ENCODE measurements around the gene DNAJC4.

The DNAJC4 gene

GRCh38 chr11:64230985-64231365 is 627 bp downstream of the DNAJC4 start:
- DNase-seq: no peak

DNA sequence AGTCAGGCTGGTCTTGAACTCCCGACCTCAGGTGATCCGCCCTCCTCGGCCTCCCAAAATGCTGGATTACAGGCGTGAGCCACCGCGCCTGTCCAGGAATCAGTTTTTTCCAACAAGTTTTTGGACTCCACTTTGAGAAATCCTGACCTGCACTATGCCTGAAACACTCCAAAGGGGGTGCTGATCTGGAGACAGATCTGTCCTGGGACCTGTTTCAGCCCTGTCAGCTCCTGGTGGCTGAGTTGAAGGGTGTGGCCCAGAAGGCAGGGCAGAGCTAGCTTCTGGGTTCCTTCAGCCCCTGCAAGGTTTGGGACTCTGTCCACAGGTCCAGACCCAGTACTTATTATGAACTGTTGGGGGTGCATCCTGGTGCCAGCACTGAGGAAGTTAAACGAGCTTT is 1.2 kb downstream of the DNAJC4 start:
- DNase-seq: no peak

- DNase-seq: no peak
Measured at GRCh38 chr11:64232182-64232966, 2.0 kb downstream of the DNAJC4 start.

GRCh38 chr11:64232967-64233315 is 2.6 kb downstream of the DNAJC4 start:
- no peak for DNase-seq

- DNase-seq: peak; percentile 81
Measured at GRCh38 chr11:64233913-64234586, 3.7 kb downstream of the DNAJC4 start, which contains the start of gene VEGFB. VEGFB (plus strand) TSS chr11:64234584; CDS start chr11:64234834, 250 bp downstream.

GRCh38 chr11:64234647-64235379 is 4.5 kb downstream of the DNAJC4 start:
- no peak for DNase-seq

GRCh38 chr11:64235437-64236161 is 5.3 kb downstream of the DNAJC4 start:
- DNase-seq: no peak

DNA sequence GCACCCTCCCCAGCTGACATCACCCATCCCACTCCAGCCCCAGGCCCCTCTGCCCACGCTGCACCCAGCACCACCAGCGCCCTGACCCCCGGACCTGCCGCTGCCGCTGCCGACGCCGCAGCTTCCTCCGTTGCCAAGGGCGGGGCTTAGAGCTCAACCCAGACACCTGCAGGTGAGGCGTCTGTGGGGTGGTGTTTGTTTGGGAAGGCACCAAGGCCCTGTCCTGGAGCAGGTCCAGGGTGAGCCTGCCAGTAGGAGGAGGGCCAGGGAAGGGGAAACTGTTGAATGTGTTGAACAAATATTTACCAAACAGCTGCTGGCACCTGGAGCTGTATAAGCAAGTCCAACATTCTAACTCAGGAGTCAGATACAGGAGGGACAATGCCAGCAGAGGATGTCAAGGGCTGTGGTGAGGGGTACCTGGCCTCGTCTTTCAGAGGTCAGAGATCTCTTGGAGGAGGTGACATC is 7.2 kb downstream of the DNAJC4 start:
- DNase-seq: no peak

DNA sequence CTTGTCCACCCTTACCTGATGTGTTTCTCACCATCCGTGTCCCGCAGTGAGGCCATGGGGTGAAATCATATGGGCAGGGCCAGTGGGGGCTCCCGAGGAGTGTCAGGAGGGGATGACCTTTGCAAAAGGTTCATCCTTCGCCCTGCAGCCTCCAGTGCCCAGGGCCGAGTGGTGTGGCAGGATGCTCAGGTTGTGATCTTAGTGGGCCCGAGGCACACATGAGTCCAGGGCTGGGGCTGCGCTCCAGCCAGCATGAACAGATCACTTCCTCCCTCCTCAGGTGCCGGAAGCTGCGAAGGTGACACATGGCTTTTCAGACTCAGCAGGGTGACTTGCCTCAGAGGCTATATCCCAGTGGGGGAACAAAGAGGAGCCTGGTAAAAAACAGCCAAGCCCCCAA is 7.7 kb downstream of the DNAJC4 start:
- no peak for DNase-seq

DNA sequence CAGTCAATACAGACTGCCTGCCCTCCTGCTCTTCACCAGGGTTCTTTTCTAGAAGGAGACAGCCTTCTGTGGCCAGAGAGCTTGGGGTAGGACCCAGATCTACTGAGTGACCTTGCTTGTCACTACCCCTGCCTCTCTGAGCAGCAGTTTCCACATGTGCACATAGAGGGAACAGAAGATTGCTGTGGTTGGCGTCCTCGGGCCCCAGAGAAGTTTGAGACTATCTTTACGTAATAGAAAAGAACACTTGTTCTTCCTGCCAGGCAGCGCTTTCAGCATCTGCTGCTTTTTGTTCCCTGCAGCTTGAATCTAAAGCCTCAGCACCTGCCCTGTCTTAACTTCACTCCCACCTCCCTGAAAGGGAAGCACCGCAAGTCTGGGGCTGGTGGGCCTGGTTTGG is 8.7 kb downstream of the DNAJC4 start:
- DNase-seq: no peak

DNA sequence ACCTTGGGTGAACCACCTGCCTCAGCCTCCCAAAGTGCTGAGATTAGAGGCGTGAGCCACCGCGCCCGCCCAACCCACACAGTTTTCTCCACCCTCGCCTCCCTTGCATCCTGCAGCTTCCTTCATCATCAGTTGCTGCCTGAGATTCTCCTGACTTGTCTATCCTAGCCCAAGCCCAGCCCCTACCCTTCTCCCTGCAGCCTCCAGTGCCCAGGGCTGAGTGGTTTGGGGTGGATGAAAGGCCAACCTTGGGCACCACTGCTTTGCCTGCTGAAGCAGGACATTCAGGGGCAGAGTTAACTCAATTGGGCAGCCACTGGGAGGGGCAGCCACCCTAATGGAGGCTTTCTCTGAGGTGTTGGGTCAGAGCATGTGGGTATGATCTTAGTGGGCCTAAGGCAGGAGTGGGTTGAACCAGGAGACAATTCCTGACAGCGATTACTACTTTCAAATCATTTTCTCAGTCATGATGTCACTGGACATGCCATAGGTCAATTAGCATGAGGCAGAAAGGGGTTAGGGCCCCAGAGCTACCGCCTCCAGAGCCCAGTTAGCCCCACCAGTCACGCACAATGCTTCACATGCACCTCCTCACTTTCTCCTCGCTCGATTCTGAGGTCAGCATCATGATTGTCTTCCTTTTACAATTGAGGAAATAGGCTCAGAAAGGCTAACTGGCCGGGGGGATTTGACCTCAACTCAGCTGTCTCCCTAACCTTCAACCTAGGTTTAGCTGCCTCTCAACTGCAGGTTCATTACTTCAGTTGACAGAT is 9.5 kb downstream of the DNAJC4 start:
- DNase-seq: no peak

GRCh38 chr11:64240435-64241240 is 10.3 kb downstream of the DNAJC4 start, which contains the start of gene FKBP2:
FKBP2 (plus strand) TSS chr11:64241095; CDS start chr11:64242388, 1,293 bp downstream.
- peak; percentile 99 for DNase-seq

GRCh38 chr11:64241241-64241490 is 10.8 kb downstream of the DNAJC4 start:
- peak; percentile 100 for DNase-seq

DNA sequence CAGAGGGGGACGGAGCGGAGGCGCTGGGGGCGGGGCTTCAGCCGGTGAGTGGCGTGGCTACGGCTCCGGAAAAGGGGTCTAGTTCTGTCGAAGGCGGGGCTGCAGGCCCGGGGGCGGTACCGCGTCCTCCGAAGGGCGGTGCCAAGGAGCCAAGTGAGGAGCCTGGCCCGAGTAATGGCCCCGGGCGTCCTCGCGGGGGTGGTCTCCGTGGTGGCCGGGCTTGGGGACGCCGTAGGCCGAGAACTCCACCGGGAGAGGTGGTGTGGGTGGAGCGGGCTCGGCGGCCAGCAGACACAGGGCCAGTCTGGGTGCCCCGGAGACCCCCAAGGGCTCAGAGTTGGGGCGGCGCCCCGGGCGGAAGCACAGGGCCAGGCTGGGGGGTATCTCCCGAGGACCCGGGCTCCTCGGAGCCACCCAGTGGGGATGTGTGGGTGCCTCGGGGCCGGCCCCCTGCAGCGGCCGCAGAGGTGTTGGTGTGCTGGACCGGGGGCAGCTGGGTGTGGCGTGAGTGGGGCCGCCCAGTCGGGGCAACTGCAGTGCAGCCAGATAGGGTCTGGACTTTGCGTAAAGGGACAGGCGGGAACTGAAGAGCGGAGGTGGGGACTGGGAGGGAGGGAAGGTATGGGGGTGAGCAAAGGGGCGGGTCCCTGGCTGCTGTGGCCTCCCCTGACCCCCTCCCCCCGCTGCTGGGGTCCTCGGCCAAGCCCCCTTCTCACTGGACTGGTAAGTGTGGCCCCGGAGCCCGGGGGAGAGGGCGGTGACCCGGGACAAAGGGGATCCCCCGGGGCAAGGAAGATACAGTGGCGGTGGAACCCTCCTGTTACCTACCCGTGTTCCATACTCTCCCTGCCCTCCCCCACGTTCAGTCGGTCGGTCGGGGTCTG is 11.4 kb downstream of the DNAJC4 start:
- DNase-seq: peak; percentile 77

GRCh38 chr11:64243236-64243854 is 13.0 kb downstream of the DNAJC4 start:
- no peak for DNase-seq

GRCh38 chr11:64244107-64244506 is 13.8 kb downstream of the DNAJC4 start:
- DNase-seq: no peak

DNA sequence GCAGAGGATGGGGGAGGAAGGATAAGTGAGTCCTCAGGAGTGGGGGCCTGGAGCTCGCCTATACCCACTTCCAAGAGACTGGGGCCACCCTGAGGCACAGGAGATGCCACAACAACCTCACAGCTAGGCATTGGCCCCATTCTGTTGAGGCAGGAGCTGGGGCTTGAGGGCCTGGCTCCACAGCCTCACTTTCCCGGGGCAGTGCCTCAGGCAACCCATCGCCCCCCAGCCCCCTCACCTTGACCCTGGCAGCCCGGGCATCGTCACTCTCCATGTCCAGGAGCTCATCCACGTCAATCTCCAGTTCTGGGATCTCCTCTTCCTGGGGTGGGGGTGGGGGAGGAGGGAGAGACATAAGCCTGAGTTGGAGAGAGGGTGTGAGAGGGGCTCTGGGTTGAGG is 14.6 kb downstream of the DNAJC4 start:
- DNase-seq: no peak

- peak; percentile 81 for DNase-seq
Measured at GRCh38 chr11:64245401-64245796, 15.1 kb downstream of the DNAJC4 start.

- DNase-seq: peak; percentile 82
Measured at GRCh38 chr11:64245797-64246620, 15.7 kb downstream of the DNAJC4 start.

Measured in left hindlimb (tissue), 1 donor.